Cardiac fibroblast (primary cell): Measurements from ENCODE around the gene SMIM12.

Experiments used
- DNase-seq, 2 donors: peaks; one replicate each; pipeline versions ENCODE4 v3.0.0 to v3.0.0-alpha.2; 2010; ENCODE audit warnings: low read depth in 2 of 2
- H3K4me3 ChIP-seq, 2 donors: replicated peaks in 1 of 2; 1 replicate in 1 of 2; 2 replicates in 1 of 2; pipeline ENCODE4 v1.5.1; 2011; ENCODE audit warnings: low read depth in 2 of 2, low read length in 2 of 2, mild to moderate bottlenecking in 2 of 2, moderate library complexity in 1 of 2
- CTCF ChIP-seq: IDR thresholded peaks from one replicate; pipeline ENCODE4 v1.5.1; 2011; ENCODE audit warnings: low read depth, mild to moderate bottlenecking, low read length, inconsistent platforms

SMIM12 gene

GRCh38 chr1:34859446-34860200, at the start of gene SMIM12:
Gene SMIM12, minus strand, starts transcription at chr1:34859749. Its CDS starts 3,772 bp downstream, at chr1:34855977.
- TF ChIP-seq CTCF = peak; percentile 80
- DNase-seq = peak; percentile 96
- H3K4me3 ChIP-seq = peak within 1 kb of the TSS; percentile 97 to 99

GRCh38 chr1:34908369-34908768, 48.8 kb upstream of the SMIM12 start:
- no peak for TF ChIP-seq CTCF

GRCh38 chr1:34907487-34908090, 48.0 kb upstream of the SMIM12 start:
- TF ChIP-seq CTCF = no peak
- no peak overlapping the region for H3K4me3 ChIP-seq
- DNase-seq = no peak

More at GRCh38 chr1:34908369-34908768, 48.8 kb upstream of the SMIM12 start:
- no peak for DNase-seq
- no peak overlapping the region for H3K4me3 ChIP-seq

GRCh38 chr1:34906756-34907155, 47.2 kb upstream of the SMIM12 start:
- no peak for DNase-seq
- TF ChIP-seq CTCF = no peak
- H3K4me3 ChIP-seq = no peak overlapping the region

- no peak overlapping the region for H3K4me3 ChIP-seq
- no peak for TF ChIP-seq CTCF
- no peak for DNase-seq
Observed at GRCh38 chr1:34906222-34906621, 46.7 kb upstream of the SMIM12 start.

GRCh38 chr1:34905098-34905459, 45.5 kb upstream of the SMIM12 start:
- no peak overlapping the region for H3K4me3 ChIP-seq
- no peak for TF ChIP-seq CTCF
- DNase-seq = no peak
